Measurements from ENCODE around the gene TIAM1.

Gene TIAM1

DNA sequence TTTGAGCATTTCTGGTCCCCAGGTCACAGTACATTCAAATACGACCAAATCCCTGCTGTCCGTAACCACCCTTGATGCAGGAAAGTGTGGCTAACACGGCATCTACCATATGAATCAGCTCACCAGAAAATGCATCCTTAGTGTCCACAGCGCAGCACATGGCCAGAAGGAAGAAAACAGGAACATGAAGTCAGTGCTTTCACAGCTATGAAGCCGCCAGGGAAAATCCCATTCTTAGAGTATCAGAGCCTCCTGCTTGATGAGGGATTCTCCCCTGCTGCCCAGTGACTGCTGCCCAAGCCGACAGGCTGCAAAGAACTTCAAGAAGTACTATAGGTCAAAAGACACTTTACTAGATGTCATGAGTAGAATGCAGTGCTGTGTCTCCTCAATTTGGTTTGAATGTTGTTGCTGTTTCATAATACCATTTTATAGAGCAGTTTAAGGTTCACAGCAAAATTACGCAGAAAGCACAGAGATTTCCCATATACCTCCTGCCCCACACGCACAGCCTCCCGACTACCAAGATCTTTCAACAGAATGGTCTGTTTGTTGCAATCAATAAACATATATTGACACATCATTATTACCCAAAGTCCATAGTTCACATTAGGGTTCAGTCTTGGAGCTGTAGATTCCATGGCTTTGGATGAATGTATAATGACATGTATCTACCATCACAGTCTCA is 14.5 kb downstream of the TIAM1 start:
- no peak for DNase-seq (ENCODE audit: low spot score)

DNA sequence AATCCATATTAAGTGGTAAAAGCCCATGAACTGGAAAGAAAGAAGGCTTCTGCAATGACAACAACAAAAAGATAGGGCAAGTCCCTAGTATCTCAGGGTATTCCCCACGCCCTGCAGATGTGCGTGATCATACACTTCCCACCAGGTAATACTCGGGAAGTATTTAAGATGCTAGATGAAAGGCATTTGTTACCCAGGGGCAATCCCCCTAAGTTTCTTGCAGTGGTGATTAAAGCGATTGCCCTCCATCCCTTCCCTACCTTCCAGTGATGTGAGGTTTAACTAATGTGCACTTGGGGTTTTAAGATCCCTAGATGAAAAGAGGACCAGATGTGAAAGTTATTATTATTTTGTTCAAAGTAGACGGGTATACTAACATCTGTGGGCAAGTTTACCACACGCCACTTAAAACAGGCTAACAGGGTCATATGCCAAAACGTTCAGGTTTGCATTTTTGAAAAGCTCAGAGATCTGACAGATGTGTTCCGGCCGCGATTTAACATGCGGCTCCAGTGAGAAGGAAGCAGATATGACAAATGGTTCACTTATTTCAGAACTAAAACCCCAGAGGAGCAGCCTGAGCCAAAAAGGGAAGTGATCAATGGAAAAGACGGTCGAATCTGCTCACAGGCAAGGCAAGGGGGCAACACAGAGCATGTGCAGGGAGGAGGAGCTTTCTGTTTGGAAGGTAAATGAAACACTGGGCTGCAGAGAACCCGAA is 17.4 kb downstream of the TIAM1 start:
- no peak for DNase-seq (ENCODE audit: low spot score)

DNA sequence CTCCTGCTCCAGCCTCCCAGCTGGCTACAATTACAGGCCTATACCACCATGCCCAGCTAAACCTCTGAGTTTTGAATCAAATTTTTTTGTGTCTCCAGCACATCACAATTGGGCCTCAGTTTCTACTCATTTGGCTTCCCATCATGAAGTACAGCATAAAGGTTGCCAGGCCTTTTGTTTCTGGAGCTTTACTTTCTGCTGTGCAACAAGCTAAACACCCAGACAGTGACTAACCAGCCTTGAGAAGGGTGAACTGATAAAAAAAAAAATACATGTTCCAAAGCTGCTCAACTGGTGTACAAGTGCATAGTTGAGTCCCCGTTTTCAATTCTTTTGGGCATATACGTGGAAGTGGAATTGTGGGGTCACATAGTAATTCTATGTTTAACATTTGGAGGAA is 25.1 kb downstream of the TIAM1 start:
- DNase-seq (ENCODE audit: low spot score) = no peak

DNA sequence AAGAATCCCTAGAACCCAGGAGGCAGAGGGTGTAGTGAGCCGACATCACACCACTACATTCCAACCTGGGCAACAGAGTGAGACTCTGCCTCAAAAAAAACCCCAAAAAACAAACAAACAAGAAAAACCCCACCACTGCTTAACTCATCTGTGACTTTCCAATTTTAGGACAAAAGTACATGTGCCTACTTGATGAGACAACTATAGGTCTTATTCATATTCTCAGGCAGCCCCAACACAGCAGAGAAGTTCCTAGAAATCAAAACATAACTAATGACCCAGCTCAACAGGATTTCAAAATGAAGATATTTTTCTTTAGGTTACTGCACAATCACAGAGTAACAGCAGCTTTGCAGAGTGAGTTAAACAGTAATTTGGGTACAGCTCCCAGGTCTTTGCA is 26.4 kb downstream of the TIAM1 start:
- no peak for DNase-seq (ENCODE audit: low spot score)

DNA sequence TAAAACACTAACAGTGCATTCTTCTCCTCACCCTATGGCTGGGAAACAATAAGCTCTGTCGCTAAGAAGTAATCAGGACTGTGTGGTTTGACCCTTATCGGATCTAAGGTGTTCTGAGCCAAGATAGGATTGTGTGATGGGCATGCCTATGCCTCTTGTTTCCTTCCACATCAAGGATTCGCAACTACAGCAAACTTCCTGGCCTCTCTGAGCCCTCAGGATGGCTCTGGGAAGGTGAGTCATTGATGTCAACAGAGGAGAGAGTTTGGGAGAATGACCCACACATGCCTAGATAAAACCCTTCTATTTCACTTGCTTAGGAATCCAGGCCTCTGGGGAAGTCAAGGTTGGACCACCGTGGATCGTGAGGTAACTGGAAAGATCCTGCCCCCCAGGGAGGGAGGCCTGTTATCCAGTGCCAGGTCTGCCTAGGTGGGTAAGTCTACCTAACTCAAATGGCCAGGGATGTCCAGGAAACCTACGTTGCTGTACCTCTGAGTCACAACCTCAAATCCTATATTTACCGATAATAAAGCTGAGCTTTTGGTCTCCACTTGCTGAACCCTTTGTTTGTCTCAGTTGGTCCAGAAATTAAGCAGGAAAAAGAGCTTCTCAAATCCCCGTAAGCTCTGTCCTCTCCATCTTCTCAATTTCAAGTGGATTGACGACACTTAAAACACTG is 27.4 kb downstream of the TIAM1 start:
- no peak for DNase-seq (ENCODE audit: low spot score)

DNA sequence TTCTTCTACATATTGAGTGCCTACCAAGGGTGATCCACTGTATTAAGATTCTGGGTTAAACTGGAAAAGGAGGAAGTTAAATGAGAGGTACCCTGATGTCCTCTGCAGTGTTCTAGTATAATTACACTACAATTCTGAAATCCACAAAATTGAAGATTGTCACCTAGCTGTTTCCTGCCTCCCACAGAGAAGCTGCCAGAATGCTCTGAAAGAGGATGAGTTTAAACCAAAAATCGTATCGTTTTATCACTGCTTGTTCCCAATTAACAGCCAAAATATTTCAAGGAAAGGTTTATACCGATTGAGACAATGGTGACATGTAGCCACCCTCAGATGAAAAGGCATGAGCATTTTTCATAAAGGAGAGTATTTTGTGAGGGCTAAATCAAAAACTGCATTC is 28.0 kb downstream of the TIAM1 start:
- DNase-seq (ENCODE audit: low spot score) = no peak

DNA sequence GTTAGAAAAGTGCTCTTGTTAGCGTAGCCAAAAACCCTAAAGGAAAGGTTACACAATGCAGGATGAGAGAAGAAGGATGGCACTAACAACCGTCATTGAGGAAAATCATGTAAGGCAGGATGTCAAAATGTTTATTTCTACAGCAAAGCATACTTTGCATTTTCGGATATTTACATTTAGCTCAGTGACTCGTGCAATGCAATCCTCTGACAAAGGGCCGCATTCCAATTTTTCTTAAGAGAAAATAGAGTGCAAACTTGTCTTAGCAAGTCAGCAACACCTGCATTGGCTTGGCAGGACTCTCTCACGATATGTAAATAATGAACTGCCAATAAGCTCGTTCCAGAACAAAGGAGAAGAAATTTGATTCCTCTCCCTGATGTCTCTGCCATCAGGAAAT is 33.3 kb downstream of the TIAM1 start:
- DNase-seq (ENCODE audit: low spot score) = no peak

DNA sequence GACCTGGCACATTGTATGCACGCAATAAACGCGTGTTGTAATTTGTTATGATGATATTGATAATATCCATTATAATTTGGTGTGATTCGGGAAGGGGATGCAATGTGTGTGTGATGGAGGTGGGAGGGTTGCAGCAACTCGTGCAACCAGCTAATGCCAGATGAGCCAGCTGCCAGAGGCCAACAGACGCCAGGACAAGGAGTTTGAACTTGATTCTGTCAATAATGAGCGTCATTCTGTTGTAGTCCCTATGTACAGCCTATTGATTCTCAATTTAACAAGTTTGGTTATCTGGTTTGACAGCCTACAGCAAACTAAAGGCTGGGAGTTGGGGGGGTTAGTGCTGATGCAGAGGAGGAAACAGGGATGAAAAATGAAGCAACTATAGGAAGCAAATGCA is 35.5 kb downstream of the TIAM1 start:
- DNase-seq (ENCODE audit: low spot score) = no peak

DNA sequence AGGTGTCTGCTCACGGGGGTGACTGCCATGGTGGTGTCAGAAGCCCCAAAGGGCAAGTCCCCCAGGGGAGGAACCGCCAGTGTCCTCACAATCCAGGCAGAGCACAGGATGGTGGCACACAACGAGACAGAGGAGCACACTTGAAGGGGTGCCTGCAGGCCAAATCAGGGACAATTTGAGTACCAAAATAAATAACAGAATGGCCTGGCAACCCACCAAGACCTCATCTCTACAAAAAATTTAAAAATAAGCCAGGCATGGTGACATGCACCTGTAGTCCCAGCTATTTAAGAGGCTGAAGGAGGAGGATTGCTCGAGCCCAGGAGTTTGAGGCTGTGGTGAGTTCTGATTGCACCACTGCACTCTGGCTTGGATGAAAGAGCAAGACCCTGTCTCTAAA is 38.2 kb downstream of the TIAM1 start:
- no peak for DNase-seq (ENCODE audit: low spot score)

DNA sequence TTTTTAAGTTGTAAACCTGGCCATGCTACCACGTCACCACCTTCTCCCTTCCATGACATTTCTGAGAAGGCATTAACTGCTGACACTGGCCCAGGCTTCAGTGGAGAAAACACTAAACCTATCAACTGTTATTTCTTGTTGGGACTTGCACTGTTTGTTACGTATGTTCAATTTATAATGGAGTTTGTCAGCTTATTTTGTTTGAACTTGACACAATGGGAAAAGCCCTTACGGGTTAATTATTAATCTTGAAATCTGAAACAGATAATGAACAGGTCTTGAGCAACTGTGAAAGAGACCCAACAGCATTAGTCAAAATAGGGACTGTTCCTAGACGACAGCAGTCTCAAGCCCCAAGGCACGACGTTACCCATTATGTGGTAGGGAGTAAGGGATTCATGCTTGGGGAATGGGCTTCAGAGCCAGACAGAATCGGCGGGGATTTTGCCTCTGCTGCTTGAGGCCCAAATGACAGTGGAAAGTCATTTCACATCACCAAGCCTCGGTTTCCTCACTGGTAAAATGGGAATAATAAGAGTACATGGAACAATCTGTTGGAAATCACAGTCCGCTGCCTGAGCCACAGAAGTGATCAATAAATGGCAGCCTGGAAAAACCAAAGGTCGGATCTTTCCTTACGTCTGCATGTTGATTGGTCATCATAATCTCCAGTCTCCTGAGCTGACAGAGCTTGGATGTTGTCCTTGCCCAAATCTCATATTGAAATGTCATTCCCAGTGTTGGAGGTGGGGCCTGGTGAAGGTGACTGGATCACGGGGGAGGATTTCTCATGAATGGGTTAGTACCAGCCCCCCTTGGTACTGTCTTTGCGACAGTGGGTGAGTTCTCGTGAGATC is 44.5 kb downstream of the TIAM1 start:
- DNase-seq (ENCODE audit: low spot score) = no peak

DNA sequence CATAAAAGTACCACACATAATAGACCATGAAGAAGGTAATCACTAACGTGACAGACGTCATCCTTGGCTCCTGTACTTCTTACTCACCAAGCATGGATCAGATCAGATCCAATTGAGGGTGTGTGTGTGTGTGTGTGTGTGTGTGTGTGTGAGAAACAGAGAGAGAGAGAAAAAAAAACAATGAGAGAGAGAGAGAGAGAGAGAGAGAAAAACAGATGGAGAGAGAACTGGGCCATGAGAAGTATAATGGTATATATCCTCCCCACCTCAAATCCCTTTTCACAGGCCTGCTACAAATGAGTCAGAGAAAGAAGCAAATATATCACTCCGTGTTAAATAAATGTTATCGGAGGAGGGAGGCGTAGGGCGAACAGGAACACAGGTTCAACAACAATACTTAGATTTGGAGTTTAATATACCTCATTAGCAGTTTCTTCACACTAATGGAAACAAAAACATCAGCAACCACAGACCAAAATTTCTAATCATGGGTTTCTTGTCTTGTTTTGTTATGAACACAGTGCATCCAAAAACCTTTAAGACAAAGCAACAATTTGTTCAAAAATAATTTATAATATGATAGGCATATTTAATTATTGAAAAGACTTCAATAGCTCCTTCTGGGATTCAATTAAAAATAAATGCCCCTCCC is 45.3 kb downstream of the TIAM1 start:
- DNase-seq (ENCODE audit: low spot score) = no peak

DNA sequence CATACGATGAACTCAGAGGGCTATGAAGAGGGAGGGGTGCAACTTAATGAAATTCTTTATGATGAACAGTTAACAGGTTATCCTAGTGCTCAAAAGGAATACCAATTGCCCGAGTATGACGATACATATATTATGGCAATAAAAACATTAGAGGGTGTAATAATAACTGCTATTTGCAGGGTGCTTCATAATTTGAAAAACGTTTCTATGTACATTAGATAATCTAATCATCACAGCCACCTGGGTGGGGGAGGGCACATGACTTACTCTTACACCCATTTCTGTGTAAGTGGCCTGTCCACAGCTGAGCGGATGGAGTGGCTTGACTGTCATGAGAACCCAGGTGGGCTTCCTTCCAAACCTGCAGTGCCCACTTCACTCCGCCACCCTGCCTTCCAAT is 46.3 kb downstream of the TIAM1 start:
- no peak for DNase-seq (ENCODE audit: low spot score)

DNA sequence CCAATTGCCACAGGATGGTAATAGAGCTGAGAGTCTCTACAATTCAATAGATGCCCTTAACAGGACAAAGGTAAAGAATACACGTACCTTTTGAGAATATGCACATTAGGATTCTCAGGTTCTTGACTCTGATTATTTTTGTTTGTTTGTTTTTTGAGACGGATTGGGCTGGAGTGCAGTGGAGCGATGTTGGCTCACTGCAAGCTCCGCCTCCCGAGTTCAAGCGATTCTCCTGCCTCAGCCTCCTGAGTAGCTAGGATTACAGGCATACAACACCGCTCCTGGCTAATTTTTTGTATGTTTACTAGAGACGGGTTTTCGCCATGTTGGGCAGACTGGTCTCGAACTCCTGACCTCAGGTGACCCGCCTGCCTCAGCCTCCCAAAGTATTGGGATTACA is 48.4 kb downstream of the TIAM1 start:
- DNase-seq (ENCODE audit: low spot score) = no peak

DNA sequence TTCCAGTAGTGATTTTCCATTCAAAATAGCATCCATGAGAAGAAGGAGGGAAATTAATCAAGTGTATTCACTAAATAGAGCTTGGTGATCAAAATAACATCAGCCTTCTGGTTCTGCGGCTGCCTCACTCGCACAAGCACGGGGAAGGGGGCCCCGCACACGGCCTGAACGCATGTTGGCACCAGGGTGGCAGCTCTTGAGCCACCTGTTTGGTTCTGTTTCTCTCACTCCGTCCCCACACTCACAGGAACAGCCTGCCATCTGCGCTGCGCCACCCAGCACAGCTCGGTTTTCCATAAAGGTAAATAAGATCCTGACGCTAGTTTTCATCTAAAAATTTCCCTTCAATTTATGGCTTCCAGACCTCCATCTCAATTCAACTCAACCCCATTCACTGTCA is 49.4 kb downstream of the TIAM1 start:
- no peak for DNase-seq (ENCODE audit: low spot score)

DNA sequence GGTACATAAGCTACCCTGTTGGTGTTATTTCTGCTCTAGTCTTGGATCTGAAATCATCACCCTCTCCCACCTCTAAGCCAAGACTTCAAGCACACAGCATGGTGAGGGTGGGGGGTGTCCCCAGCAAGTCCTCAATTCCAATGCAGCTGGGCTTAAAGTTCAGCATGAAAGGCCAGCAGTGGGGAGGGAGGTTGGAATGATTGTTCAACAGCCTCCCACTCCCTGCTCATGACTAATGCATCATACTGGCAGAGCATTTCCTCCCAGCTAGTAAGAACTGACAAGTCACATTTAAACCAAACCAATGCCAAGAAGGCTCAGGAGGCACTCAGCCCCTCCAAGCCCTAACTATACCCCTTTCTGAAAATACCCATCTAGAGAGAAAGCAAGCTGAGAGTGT is 50.1 kb downstream of the TIAM1 start:
- peak; percentile 22 for DNase-seq (ENCODE audit: low spot score)

DNA sequence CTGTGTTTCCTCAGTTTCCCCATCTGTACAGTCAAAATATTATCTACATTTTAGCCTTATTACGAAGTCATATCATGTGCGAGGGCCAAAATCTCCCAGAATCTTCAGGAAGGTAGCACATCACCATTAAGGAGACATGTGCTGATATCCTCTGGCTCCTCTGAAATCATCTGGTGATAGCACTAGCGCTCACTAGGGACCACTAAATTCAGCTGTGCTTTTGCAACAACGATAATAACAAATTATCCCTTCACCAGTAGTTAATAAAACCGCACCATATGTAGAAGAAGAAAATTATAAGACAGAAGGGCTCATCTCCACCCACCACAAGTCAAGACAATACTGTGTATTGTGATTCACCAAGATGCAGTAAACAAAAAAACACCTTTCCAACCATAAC is 53.3 kb downstream of the TIAM1 start:
- DNase-seq (ENCODE audit: low spot score) = no peak

DNA sequence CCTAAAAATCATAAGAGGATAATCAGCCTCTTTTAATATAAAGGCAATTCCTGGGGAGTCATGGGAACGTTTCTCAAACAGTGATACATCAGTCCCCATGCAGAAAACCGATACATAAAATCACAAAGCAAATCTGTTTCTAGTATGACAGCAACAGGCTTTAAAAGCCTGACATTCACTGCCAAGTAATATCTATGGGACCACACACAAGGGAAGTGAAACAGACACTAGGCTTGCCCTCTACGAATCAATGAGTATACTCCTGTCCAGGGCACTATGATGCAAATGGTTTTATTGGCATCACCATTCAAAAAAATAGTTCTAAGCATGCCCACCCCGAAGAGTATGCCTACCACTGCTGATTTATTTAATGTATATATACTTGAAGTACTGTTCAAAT is 54.4 kb downstream of the TIAM1 start:
- DNase-seq (ENCODE audit: low spot score) = no peak

DNA sequence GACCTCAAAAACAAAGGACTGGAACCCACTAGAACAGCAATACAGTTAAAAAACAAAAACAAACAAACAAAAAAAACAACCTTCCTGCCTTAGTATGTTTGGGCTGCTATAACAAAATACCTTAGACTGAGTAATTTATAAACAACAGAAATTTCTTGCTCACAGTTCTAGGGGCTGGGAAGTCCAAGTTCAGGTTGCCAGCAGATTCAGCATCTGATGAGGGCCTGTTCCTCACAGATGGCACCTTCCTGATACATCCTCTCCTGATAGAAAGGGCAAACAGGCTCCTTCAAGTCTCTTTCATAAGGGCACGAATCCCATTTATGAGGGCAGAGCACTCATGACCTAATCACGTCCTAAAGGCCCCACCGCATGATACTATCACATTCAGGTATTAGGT is 55.9 kb downstream of the TIAM1 start:
- DNase-seq (ENCODE audit: low spot score) = no peak

DNA sequence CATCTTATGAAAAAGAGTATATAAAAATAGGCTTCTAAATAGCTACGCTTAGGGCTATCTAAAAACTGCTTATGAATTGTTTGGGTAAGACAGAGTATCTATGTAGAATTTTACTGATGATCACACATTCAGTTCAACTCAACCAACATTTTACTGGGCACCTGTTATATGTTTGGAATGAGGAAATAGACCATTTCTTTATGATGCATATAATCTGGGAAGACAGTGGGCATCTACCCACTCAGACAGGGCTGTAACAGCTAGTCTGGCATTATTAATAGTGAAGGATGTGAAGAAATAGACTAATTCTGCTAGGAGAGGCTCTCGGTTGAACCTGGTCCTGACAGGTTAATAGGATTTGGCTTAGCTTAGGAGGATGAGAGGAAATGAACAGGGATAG is 56.9 kb downstream of the TIAM1 start:
- no peak for DNase-seq (ENCODE audit: low spot score)

DNA sequence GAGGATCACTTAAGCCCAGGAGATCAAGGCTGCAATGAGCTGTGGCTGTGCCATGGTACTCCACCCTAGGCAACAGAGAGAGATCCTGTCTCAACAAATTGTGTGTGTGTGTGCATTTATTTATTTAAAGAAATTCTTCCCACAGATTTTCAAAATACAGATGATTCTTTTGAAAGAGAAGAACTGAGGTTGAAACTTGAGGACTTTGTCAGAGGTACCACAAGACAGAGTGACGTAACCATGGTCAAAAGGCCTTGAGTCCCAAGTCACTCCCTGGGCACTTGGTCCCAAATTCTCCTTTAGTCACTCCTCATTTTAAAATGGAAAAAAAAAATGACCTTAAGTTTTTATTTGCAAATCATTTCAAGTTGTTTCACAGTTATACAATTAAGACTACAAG is 57.4 kb downstream of the TIAM1 start:
- no peak for DNase-seq (ENCODE audit: low spot score)

DNA sequence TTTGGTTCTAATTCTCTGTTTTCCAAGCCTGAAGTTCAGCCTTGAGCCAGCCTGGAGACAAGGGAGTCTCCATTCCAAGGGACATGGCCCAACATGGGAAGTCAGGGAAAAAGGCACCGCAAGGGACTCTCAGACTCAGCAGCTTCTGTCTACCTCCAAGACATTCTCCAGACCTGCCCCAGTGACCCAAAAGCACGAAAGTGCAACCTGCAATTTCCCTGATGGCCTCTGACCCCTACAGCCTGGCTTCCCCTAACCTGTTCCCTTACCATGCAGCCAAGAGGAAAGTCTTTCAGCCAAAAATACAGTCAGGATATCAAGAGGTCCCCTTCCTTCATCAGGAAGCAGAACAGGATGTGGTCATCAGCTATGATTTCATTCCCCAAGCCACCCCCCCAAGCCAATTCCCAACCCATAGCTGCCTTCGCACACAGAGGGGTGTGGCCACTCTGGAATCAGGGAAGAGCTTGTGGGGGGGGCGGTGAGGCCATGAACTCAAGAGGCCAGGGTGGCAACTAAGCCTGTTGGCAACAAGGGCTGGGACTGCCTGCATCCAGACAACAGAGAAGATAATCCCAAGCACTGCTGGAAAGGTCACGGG is 59.2 kb downstream of the TIAM1 start:
- peak; percentile 5 for DNase-seq (ENCODE audit: low spot score)

DNA sequence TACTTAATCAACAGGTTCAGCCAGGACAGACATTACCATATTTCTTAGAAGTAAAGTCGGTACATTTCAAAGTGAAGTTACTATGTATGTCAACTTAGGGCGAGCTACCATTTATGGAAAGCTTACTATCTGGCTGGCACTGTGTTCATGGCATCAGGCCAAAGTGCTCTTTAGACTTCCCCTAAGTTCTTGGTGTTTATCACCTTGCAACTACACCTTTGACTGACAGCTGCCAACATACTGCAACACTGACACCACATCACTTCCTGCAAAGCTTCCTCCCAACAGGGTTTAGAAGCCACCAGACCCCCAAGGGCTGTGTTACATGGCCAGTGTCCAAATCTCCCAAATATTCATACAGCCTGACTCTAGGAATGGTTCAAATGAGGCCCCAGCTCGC is 61.0 kb downstream of the TIAM1 start:
- DNase-seq (ENCODE audit: low spot score) = no peak
